NOMO-1 (cell line): ENCODE data around the gene MKRN3.
"Not testable (repeated sequence)": the region's sequence is repeated elsewhere in the genome, so short reads cannot be mapped to it uniquely, and the experiment has no call there.

Experiments
- DNase-seq, 2 experiments: peaks; one replicate each; lab custom pipeline; 2025; ENCODE audit not compliant: unreplicated experiment in 2 of 2; lab: John Stamatoyannopoulos, UW

MKRN3 gene

GRCh38 chr15:23588268-23588667 lies 22.8 kb downstream of the MKRN3 start:
- no peak for DNase-seq

DNA sequence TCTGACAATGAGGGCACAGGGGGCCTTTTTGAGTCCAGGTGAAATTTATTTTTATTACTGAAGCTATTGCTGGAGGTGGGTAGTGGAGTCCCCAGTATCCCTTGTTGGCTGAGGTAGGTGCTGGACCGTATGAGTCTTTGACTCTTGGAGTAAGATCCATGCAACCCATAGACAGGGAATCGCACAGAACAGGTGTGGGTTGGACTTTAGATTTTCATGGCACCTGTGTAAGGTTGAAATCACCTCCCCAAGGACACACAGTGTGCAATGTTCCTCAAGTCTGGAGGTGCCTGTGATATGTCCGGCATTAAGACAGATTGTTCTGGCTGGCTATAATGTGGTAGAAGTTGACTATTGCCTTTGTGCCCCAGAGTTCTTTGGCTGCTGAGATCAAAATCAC lies 23.5 kb downstream of the MKRN3 start:
- DNase-seq: no peak

GRCh38 chr15:23594252-23594770 lies 28.8 kb downstream of the MKRN3 start:
- DNase-seq: no peak

DNA sequence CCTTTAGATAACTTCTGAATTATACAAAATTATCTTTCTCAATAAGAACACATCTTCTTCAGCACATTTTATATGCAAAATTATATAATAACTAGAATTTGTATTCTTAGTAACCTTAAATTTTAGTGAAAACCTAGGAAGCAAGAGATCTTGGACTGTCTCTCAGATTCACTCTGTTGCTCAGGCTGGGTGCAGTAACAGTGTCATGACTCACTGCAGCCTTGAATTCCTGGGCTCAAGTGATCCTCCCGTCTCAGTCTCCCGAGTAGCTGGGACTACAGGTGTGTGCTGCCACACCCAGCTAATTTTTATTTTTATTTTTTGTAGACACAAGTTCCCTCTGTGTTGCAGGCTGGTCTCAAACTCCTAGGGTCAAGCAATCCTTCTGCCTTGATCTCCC lies 29.9 kb downstream of the MKRN3 start:
- DNase-seq: no peak

DNA sequence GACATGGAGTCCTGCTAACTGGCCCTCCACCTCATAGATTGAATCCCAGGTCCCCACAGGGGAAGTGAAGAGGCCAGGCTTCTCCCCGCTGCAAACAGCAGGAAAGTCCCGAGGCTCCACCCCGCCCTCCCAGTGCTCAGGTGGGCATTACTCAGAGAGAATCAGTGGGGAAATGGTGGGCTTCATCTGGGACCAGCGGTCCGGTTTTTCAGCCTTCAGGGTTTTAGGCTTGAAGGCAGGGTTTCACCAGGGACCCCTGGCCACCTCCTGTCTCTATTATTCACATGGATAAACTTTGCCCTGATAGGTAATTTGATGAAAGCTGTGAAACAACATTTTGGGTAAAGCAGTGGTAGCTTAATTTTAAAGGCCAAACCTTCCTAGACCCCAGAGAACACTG lies 31.3 kb downstream of the MKRN3 start:
- no peak for DNase-seq

- DNase-seq: not testable (repeated sequence)
Measured at GRCh38 chr15:23597278-23597677, 31.8 kb downstream of the MKRN3 start.

DNA sequence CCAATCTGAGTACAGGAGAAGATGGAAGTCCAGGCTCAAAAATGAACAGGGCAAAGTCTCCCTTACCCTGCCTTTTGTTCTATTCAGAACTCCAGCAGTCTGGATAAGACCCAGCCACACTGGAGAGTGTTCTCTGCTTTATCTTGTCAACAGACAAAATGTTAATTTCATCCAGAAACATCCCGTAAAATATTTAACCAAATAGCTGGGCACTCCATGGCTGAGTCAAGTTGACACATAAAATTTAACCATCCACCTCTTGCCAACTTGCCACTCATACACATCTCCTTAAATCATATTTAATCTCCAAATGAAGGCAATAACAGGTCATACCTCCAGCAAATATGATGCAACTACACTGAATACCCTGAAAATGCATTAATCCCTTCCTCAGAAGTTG lies 33.6 kb downstream of the MKRN3 start:
- no peak for DNase-seq

DNA sequence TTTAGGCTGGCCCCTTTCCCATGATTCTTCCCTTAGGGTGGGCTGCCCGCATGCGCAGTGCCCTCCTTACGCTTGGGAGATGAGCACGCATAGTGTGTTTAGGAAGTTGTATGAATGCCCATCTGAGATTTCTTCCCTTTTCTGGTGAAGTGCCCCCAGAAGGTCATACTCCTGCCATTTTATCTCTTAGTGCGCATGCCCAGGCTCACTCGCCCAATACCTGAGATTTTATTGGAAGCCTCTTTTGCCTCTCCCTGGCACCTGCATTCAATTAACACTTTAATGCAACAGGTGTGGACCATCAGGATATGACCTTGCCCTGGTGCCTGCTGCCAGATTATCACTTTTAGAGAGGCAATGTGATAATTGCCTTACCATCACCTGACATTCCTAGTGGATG lies 36.6 kb downstream of the MKRN3 start:
- no peak for DNase-seq

DNA sequence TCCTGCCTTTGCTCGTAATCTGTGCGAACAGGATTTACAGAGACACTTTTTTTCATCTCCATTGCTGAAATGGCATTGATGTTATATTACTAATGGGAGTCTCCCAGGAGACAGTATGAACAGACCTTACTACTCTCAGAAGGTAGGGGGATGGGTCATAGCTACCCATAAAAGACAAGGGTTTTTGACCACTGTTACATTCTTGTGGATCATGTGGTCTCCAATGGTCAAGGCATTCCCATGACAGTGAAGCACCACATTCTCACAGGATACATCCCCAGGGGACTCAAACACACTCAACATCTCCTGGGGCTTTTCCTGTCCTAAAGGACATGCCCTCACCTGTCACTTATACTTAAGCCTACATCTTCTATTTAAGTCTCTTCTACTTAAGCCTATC lies 40.8 kb downstream of the MKRN3 start:
- DNase-seq: no peak

DNA sequence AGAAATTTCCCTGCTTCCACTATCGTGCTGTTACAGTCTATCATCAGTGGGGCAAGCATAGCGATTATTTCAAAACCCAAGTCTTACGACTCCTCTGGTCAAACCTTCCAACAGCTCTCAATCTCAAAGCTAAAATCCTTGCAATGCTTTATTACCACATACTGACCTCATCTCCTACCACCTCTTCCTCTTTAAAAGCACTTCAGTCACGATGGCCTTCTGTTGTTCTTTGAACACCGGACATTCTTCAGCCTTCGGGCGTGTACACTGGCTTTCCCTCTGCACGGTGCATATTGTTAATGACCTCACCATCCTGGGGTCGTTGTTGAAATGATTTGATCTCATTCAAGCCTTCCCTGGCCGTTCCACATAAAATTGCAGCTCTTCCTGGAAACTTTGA lies 51.1 kb downstream of the MKRN3 start:
- peak in 1 of 2 experiments; percentile 0 for DNase-seq
